Panc1 (cell line): ENCODE measurements around the gene ACVR1B. TPM values are rescaled to one million over a fixed set of nuclear protein-coding genes. Genes with fewer than 3 reads are reported as not detected.

ENCODE experiments used
- ATAC-seq: fragments of 200-7000 bp; cut with Tn5 transposase; 2 replicates; pipeline ENCODE4 v1.9.1; 2020; ENCODE audit warnings: mild to moderate bottlenecking, moderate library complexity
- BruUV-seq: library from RNA; stranded (reverse); fragments of 400-500 nt; replicated peaks from 2 replicates; lab custom pipeline; 2021; lab: Mats Ljungman, UMichigan
- CTCF ChIA-PET: fragments of 300-600 bp; sonication (Branson Sonifier 250); formaldehyde crosslinking; loops from one replicate; lab custom pipeline; 2022; ENCODE audit warnings: antibody characterized with exemption; lab: Charles Lee
- POLR2A ChIA-PET: fragments of 300-600 bp; sonication (Branson Sonifier 250); formaldehyde crosslinking; loops from one replicate; lab custom pipeline; 2022; ENCODE audit warnings: antibody characterized with exemption; lab: Charles Lee
- DNase-seq: peaks from one replicate; pipeline ENCODE4 v3.0.0-alpha.2; 2010; ENCODE audit warnings: low read depth, low spot score
- H3K27ac ChIP-seq: 2 replicates; pipeline ENCODE4 v1.5.1; 2011; ENCODE audit warnings: mild to moderate bottlenecking, low read length, inconsistent platforms
- H3K27me3 ChIP-seq: fragments of 200-500 bp; sonication (Bioruptor generic); 2 replicates; pipeline ENCODE4 v1.6.0; 2014; ENCODE audit warnings: low read length, inconsistent platforms; ENCODE audit not compliant: control insufficient read depth, insufficient read depth
- H3K36me3 ChIP-seq: fragments of 200-500 bp; sonication (Bioruptor generic); 2 replicates; pipeline ENCODE4 v1.5.1; 2014; ENCODE audit warnings: inconsistent platforms, mild to moderate bottlenecking, low read length, moderate library complexity; ENCODE audit not compliant: control insufficient read depth, insufficient read depth
- H3K4me1 ChIP-seq: 2 replicates; pipeline ENCODE4 v1.5.1; 2011; ENCODE audit warnings: inconsistent platforms, mild to moderate bottlenecking, low read length, moderate library complexity; ENCODE audit not compliant: control insufficient read depth, insufficient read depth
- H3K4me3 ChIP-seq, 2 experiments: 2 replicates each; pipeline ENCODE4 v1.5.1; 2011 to 2012; ENCODE audit warnings: low read depth in 2 of 2, low read length in 2 of 2, mild to moderate bottlenecking in 2 of 2, inconsistent platforms in 1 of 2, moderate library complexity in 1 of 2
- H3K9me3 ChIP-seq: fragments of 200-500 bp; sonication (Bioruptor generic); 2 replicates; pipeline ENCODE4 v1.5.1; 2014; ENCODE audit warnings: low read depth, mild to moderate bottlenecking, inconsistent platforms, low read length, moderate library complexity; ENCODE audit not compliant: control insufficient read depth, insufficient read depth
- CTCF ChIP-seq: fragments of 450-650 bp; IDR thresholded peaks from 2 replicates; pipeline ENCODE4 v1.5.1; 2017; ENCODE audit warnings: mild to moderate bottlenecking
- POLR2AphosphoS5 ChIP-seq: IDR thresholded peaks from 2 replicates; pipeline ENCODE4 v1.6.1; 2012; ENCODE audit warnings: mild to moderate bottlenecking, low read depth, low read length, moderate library complexity
- REST ChIP-seq, 2 experiments: IDR thresholded peaks; 2 replicates each; pipeline ENCODE4 v1.6.1; 2011 to 2012; ENCODE audit warnings: low read depth in 2 of 2, control low read depth in 1 of 2, low read length in 1 of 2, mild to moderate bottlenecking in 1 of 2, moderate library complexity in 1 of 2; ENCODE audit not compliant: insufficient read depth in 1 of 2
- SIN3A ChIP-seq: IDR thresholded peaks from 2 replicates; pipeline ENCODE4 v1.6.1; 2012; ENCODE audit warnings: low read depth, mild to moderate bottlenecking, low read length, moderate library complexity, borderline replicate concordance; ENCODE audit not compliant: insufficient read depth
- TCF7L2 ChIP-seq: IDR thresholded peaks from 2 replicates; pipeline ENCODE4 v1.6.1; 2011; ENCODE audit warnings: mild to moderate bottlenecking, low read depth, low read length, inconsistent platforms
- in situ Hi-C: cut with HindIII; loops from 2 replicates; pipeline ENCODE4 v1.10.0; 2016; ENCODE audit warnings: low sequenced_read_pairs, low pct_unique_long_range_greater_than_20kb
- intact Hi-C: fragments of 100-400 bp; cut with micrococcal nuclease; formaldehyde crosslinking; loops from one replicate; pipeline ENCODE4 v1.10.0; 2022; ENCODE audit not compliant: unreplicated experiment
- total RNA-seq: library from RNA; stranded (reverse); gene quantifications from one replicate; pipeline ENCODE4 v1.2.1, GENCODE V29; 2021; ENCODE audit not compliant: unreplicated experiment

The ACVR1B gene
- total RNA-seq, 1 experiment from 2014 or later, result 23.0 TPM

DNA sequence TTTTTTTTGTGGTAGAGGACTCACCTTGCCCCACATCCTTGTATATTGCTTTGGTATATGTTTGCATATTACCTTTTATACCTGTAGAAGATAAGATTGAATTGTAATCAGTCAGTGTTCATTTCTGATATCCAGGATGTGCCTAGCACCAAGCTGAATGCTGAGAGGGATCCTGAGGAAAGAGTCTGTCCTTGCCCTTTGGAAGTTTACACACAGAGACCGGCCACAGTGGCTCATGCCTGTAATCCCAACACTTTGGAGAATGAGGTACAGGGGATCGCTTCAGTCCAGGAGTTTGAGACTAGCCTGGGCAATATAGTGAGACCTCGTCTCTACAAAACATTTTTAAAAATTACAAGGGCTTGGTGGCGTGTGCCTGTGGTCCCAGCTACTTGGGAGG is 8.4 kb downstream of the ACVR1B start:
- TF ChIP-seq REST (IDR thresholded peaks at IDR 0.05; ENCODE audit: insufficient read depth in 1 of 2, low read depth in 2 of 2, low read length in 1 of 2), result no peak
- no peak for TF ChIP-seq POLR2AphosphoS5
- TF ChIP-seq TCF7L2, result no peak
- no peak for TF ChIP-seq SIN3A
- TF ChIP-seq CTCF, result no peak
- peaks cover 36% of the 10 kb centered on the region for H3K4me1 ChIP-seq
- in situ Hi-C loops (no loop called here), intact Hi-C loops (no loop called here)
- no peak overlapping the region for H3K27ac ChIP-seq
- ChIA-PET CTCF (no interaction called here), POLR2A (no interaction called here)
- no peaks in the 10 kb centered on the region for H3K9me3 ChIP-seq
- DNase-seq (no peak), ATAC-seq (no peak)
- no peak overlapping the region for H3K4me3 ChIP-seq
- no peaks in the 10 kb centered on the region for H3K27me3 ChIP-seq
- H3K36me3 ChIP-seq, result no peaks in the 10 kb centered on the region
- BruUV-seq, result no TSS peak

GRCh38 chr12:51960488-51960887 is 9.0 kb downstream of the ACVR1B start:
- no peaks in the 10 kb centered on the region for H3K9me3 ChIP-seq
- H3K27me3 ChIP-seq, result no peaks in the 10 kb centered on the region
- ChIA-PET CTCF (no interaction called here), POLR2A (no interaction called here)
- intact Hi-C loops, result no loop called here
- BruUV-seq, result no TSS peak
- TF ChIP-seq SIN3A (no peak), TCF7L2 (no peak), REST (IDR thresholded peaks at IDR 0.05; ENCODE audit: insufficient read depth in 1 of 2, low read depth in 2 of 2, low read length in 1 of 2) (no peak), CTCF (no peak), POLR2AphosphoS5 (no peak)
- H3K4me3 ChIP-seq, result no peak overlapping the region
- H3K4me1 ChIP-seq, result peaks cover 31% of the 10 kb centered on the region
- in situ Hi-C loops, result no loop called here
- ATAC-seq (no peak), DNase-seq (no peak)
- H3K36me3 ChIP-seq, result no peaks in the 10 kb centered on the region
- H3K27ac ChIP-seq, result no peak overlapping the region; the same call in 1 of the 2 replicates
